Vagina (tissue), 2 donors: ENCODE data around the gene CD200R1. TPM values are rescaled to one million over a fixed set of nuclear protein-coding genes. Genes with fewer than 3 reads are reported as not detected.

ENCODE experiments used
- DNase-seq, 2 donors: peaks; one replicate each; pipeline ENCODE4 v3.0.0-alpha.2; 2017; ENCODE audit errors: extremely low spot score in 2 of 2
- H3K27ac ChIP-seq: fragments of 200-600 bp; sonication (generic); one replicate; pipeline ENCODE4 v1.5.1; 2019
- H3K27me3 ChIP-seq: fragments of 200-600 bp; sonication (generic); one replicate; pipeline ENCODE4 v1.5.1; 2019
- H3K36me3 ChIP-seq, 2 donors: fragments of 200-600 bp; sonication (generic); one replicate each; pipeline ENCODE4 v1.5.1; 2017 to 2019
- H3K4me1 ChIP-seq: fragments of 200-600 bp; sonication (generic); one replicate; pipeline ENCODE4 v1.5.1; 2019
- H3K4me3 ChIP-seq, 2 donors: fragments of 200-600 bp; sonication (generic); 1 replicate in 1 of 2; 2 replicates in 1 of 2; pipeline ENCODE4 v1.5.1; 2016 to 2019
- H3K9me3 ChIP-seq: fragments of 200-600 bp; sonication (generic); one replicate; pipeline ENCODE4 v1.5.1; 2019
- POLR2A ChIP-seq, 2 donors: fragments of 450-650 bp; IDR thresholded peaks; one replicate each; pipeline ENCODE4 v1.6.1; 2017; ENCODE audit warnings: antibody characterized with exemption in 2 of 2, mild to moderate bottlenecking in 2 of 2, moderate library complexity in 2 of 2
- POLR2AphosphoS5 ChIP-seq, 2 donors: sonication (generic); formaldehyde crosslinking; IDR thresholded peaks; one replicate each; pipeline ENCODE4 v1.9.0; 2017; ENCODE audit warnings: antibody characterized with exemption in 2 of 2, mild to moderate bottlenecking in 2 of 2, low read depth in 1 of 2; ENCODE audit not compliant: insufficient read depth in 1 of 2
- intact Hi-C: fragments of 100-400 bp; cut with DNase I; formaldehyde crosslinking; loops from one replicate; pipeline ENCODE4 v1.15.1; 2023
- total RNA-seq: library from RNA; depleted of rRNA; stranded (reverse); fragments of >200 nt; gene quantifications from one replicate; pipeline ENCODE4 v1.2.3, GENCODE V29; 2016
- TF ChIP-seq, protein P1 (sequence below), 3 experiments: fragments of 450-650 bp in 2 of 3; fragments of 200-600 bp in 1 of 3; sonication (generic) in 1 of 3; IDR thresholded peaks; one replicate each; pipeline ENCODE4 v1.5.1; 2017 to 2019; ENCODE audit warnings: antibody characterized with exemption in 3 of 3, mild to moderate bottlenecking in 2 of 3, moderate library complexity in 2 of 3

Gene CD200R1
- total RNA-seq, 1 donor from 2014 or later = 0.49 TPM

- intact Hi-C loops = no loop called here
- no peaks in the 10 kb centered on the region for H3K27me3 ChIP-seq
These were observed 90.1 kb downstream of the CD200R1 start for GRCh38 chr3:112884678-112885290.

GRCh38 chr3:112881891-112882290, 93.0 kb downstream of the CD200R1 start:
- TF ChIP-seq POLR2AphosphoS5 (IDR thresholded peaks at IDR 0.05; ENCODE audit: insufficient read depth in 1 of 2, low read depth in 1 of 2) (no peak), POLR2A (IDR thresholded peaks at IDR 0.05) (no peak)
- TF ChIP-seq, protein P1, sequence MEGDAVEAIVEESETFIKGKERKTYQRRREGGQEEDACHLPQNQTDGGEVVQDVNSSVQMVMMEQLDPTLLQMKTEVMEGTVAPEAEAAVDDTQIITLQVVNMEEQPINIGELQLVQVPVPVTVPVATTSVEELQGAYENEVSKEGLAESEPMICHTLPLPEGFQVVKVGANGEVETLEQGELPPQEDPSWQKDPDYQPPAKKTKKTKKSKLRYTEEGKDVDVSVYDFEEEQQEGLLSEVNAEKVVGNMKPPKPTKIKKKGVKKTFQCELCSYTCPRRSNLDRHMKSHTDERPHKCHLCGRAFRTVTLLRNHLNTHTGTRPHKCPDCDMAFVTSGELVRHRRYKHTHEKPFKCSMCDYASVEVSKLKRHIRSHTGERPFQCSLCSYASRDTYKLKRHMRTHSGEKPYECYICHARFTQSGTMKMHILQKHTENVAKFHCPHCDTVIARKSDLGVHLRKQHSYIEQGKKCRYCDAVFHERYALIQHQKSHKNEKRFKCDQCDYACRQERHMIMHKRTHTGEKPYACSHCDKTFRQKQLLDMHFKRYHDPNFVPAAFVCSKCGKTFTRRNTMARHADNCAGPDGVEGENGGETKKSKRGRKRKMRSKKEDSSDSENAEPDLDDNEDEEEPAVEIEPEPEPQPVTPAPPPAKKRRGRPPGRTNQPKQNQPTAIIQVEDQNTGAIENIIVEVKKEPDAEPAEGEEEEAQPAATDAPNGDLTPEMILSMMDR (IDR thresholded peaks at IDR 0.05) = no peak
- no peak overlapping the region for H3K27ac ChIP-seq
- H3K27me3 ChIP-seq = no peaks in the 10 kb centered on the region
- H3K36me3 ChIP-seq = no peaks in the 10 kb centered on the region
- no peak for DNase-seq
- no peaks in the 10 kb centered on the region for H3K4me1 ChIP-seq
- no peaks in the 10 kb centered on the region for H3K9me3 ChIP-seq
- H3K4me3 ChIP-seq = no peak overlapping the region
- intact Hi-C loops = no loop called here

More at GRCh38 chr3:112884678-112885290, 90.1 kb downstream of the CD200R1 start:
- Histone ChIP-seq H3K4me3 (no peak overlapping the region), H3K36me3 (no peaks in the 10 kb centered on the region), H3K27ac (no peak overlapping the region), H3K9me3 (no peaks in the 10 kb centered on the region), H3K4me1 (no peaks in the 10 kb centered on the region)
- no peak for DNase-seq
- no peak for TF ChIP-seq POLR2A (IDR thresholded peaks at IDR 0.05)
- TF ChIP-seq POLR2AphosphoS5 (IDR thresholded peaks at IDR 0.05; ENCODE audit: insufficient read depth in 1 of 2, low read depth in 1 of 2) = no peak
- TF ChIP-seq, protein P1 (IDR thresholded peaks at IDR 0.05) = no peak

DNA sequence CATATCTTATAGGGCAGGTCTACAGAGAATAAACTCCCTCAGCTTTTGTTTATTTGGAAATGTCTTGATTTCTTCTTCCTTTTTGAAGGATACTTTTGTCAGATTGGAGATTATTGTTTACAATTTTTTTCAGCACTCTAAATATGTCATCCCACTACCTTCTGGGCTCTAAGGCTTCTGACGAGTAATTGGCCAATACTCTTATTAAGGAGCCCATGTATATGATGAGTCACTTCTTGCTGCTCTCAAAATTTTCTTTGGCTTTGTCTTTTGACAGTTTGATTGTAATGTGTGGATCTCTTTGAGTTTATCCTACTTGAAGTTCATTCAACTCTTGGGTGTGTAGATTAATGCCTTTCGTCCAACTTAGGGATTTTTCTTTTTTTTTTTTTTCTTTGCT, 99.3 kb downstream of the CD200R1 start:
- H3K4me3 ChIP-seq = no peak overlapping the region
- H3K9me3 ChIP-seq = no peaks in the 10 kb centered on the region
- TF ChIP-seq POLR2A (IDR thresholded peaks at IDR 0.05) = no peak
- no peak for TF ChIP-seq POLR2AphosphoS5 (IDR thresholded peaks at IDR 0.05; ENCODE audit: insufficient read depth in 1 of 2, low read depth in 1 of 2)
- TF ChIP-seq, protein P1 (IDR thresholded peaks at IDR 0.05) = no peak
- no peaks in the 10 kb centered on the region for H3K4me1 ChIP-seq
- H3K27ac ChIP-seq = no peak overlapping the region
- H3K36me3 ChIP-seq = no peaks in the 10 kb centered on the region
- DNase-seq = no peak
- intact Hi-C loops = no loop called here
- H3K27me3 ChIP-seq = no peaks in the 10 kb centered on the region

DNA sequence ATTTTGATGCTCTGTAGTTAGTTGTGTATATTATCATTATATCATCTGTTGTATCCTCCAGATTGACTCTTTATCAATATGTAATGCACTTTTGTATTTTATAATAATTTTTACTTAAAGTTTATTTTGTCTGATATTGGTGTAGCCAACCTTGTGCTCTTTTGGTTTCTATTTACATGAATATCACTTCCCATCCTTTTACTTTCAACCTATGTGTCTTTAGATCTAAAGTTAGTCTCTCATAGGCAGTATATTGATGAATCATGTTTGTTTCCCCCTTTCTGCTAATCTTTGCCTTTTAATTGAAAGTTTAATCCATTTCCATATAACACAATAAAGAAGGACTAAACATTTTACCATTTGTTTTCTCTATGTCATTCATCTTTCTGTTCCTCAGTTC, 100.2 kb downstream of the CD200R1 start:
- H3K4me3 ChIP-seq = no peak overlapping the region
- TF ChIP-seq POLR2A (IDR thresholded peaks at IDR 0.05) (no peak), POLR2AphosphoS5 (IDR thresholded peaks at IDR 0.05; ENCODE audit: insufficient read depth in 1 of 2, low read depth in 1 of 2) (no peak)
- TF ChIP-seq, protein P1 (IDR thresholded peaks at IDR 0.05) = no peak

GRCh38 chr3:112873632-112874031, 101.3 kb downstream of the CD200R1 start:
- H3K4me1 ChIP-seq = no peaks in the 10 kb centered on the region
- H3K9me3 ChIP-seq = no peaks in the 10 kb centered on the region
- DNase-seq = no peak
- no peak overlapping the region for H3K4me3 ChIP-seq
- no peaks in the 10 kb centered on the region for H3K36me3 ChIP-seq
- H3K27me3 ChIP-seq = no peaks in the 10 kb centered on the region
- TF ChIP-seq POLR2AphosphoS5 (IDR thresholded peaks at IDR 0.05; ENCODE audit: insufficient read depth in 1 of 2, low read depth in 1 of 2) (no peak), POLR2A (IDR thresholded peaks at IDR 0.05) (no peak)
- TF ChIP-seq, protein P1 (IDR thresholded peaks at IDR 0.05) = no peak
- no peak overlapping the region for H3K27ac ChIP-seq
- intact Hi-C loops = no loop called here

More for the DNA sequence above, 100.2 kb downstream of the CD200R1 start:
- no peak for DNase-seq
- no peaks in the 10 kb centered on the region for H3K27me3 ChIP-seq
- intact Hi-C loops = no loop called here
- no peaks in the 10 kb centered on the region for H3K36me3 ChIP-seq
- H3K9me3 ChIP-seq = no peaks in the 10 kb centered on the region
- no peaks in the 10 kb centered on the region for H3K4me1 ChIP-seq
- no peak overlapping the region for H3K27ac ChIP-seq
